Cardiac muscle cell (in vitro differentiated cells and primary cell): ENCODE measurements around the gene TMEM151A. TPM values are rescaled to one million over a fixed set of nuclear protein-coding genes. Genes with fewer than 3 reads are reported as not detected.

Experiments used
- DNase-seq, 2 donors: peaks; one replicate each; pipeline versions ENCODE4 v3.0.0 to v3.0.0-alpha.2; 2010 to 2017; ENCODE audit warnings: low read depth in 1 of 2, low spot score in 1 of 2
- H3K27ac ChIP-seq: fragments of 200-600 bp; sonication (generic); 2 replicates; pipeline ENCODE4 v1.5.1; 2016
- H3K27me3 ChIP-seq: fragments of 200-600 bp; sonication (generic); 2 replicates; pipeline ENCODE4 v1.6.0; 2016; ENCODE audit warnings: control low read depth
- H3K36me3 ChIP-seq: fragments of 200-600 bp; sonication (generic); 2 replicates; pipeline ENCODE4 v1.5.1; 2016; ENCODE audit warnings: control low read depth
- H3K4me1 ChIP-seq: fragments of 200-600 bp; sonication (generic); 2 replicates; pipeline ENCODE4 v1.8.1; 2017; ENCODE audit warnings: low read depth, mild to moderate bottlenecking, mixed run types
- H3K4me3 ChIP-seq: fragments of 200-600 bp; sonication (generic); 2 replicates; pipeline ENCODE4 v1.5.1; 2016; ENCODE audit warnings: mild to moderate bottlenecking
- H3K9me3 ChIP-seq: fragments of 200-600 bp; sonication (generic); 2 replicates; pipeline ENCODE4 v1.5.1; 2017; ENCODE audit warnings: low read depth, mild to moderate bottlenecking, control low read depth
- polyA plus RNA-seq: library from polyadenylated mRNA; unstranded; fragments of >200 nt; fragmentation: Nextera tagmentation; extraction: Ambion mirVana; gene quantifications from 2 replicates; pipeline ENCODE4 v1.2.1, GENCODE V29; 2016
- total RNA-seq: library from RNA; depleted of rRNA; stranded (reverse); fragments of >200 nt; gene quantifications from 2 replicates; pipeline ENCODE4 v1.2.3, GENCODE V29; 2016
- TF ChIP-seq, protein P1 (sequence below): IDR thresholded peaks from 2 replicates; pipeline ENCODE4 v1.5.1; 2012; ENCODE audit warnings: low read depth, mild to moderate bottlenecking, low read length

The TMEM151A gene
- total and polyA plus RNA-seq, 2 experiments from 2014 or later = 2.0 to 2.6 TPM

DNA sequence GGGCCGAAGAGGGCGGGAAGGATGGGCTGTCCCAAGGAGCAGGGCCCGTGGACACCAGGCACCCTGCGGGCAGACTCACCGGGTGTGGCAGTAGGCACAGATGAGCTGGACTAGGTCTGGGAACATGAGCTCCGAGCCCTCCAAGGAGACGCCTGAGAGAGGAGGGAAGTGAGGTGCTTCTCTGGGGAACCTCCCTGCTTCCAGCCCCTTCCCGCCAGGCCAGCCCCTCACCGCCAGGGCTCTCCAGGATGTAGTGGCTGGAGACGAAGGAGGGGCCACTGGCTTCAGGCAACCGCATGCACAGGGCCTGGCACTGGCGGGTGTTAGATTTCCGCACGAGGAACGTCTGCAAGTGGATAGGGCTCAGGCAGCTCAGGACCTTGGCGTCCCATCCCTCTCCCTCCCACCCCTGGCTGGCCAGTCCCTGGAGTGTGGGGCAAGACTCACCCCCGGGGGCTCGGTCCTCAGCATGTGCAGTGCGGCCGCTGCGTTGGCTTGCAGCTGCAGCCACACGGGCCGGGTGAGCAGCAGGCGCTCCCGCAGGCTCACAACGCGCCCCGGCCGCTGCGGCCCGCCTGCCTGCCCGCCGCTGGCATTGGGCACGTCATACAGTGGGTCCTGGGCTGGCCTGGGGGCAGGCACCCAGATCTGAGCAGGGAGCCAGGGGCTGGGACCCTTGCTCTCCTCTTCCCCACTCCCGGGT is 44.0 kb downstream of the TMEM151A start:
- DNase-seq = peak; percentile 45 to 77
- Histone ChIP-seq H3K27me3 (no peaks in the 10 kb centered on the region), H3K4me1 (peaks cover 10% of the 10 kb centered on the region), H3K4me3 (peak overlapping the region; percentile 31), H3K36me3 (peaks cover 4% of the 10 kb centered on the region), H3K27ac (no peak overlapping the region), H3K9me3 (no peaks in the 10 kb centered on the region)
- TF ChIP-seq, protein P1, sequence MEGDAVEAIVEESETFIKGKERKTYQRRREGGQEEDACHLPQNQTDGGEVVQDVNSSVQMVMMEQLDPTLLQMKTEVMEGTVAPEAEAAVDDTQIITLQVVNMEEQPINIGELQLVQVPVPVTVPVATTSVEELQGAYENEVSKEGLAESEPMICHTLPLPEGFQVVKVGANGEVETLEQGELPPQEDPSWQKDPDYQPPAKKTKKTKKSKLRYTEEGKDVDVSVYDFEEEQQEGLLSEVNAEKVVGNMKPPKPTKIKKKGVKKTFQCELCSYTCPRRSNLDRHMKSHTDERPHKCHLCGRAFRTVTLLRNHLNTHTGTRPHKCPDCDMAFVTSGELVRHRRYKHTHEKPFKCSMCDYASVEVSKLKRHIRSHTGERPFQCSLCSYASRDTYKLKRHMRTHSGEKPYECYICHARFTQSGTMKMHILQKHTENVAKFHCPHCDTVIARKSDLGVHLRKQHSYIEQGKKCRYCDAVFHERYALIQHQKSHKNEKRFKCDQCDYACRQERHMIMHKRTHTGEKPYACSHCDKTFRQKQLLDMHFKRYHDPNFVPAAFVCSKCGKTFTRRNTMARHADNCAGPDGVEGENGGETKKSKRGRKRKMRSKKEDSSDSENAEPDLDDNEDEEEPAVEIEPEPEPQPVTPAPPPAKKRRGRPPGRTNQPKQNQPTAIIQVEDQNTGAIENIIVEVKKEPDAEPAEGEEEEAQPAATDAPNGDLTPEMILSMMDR = no peak

DNA sequence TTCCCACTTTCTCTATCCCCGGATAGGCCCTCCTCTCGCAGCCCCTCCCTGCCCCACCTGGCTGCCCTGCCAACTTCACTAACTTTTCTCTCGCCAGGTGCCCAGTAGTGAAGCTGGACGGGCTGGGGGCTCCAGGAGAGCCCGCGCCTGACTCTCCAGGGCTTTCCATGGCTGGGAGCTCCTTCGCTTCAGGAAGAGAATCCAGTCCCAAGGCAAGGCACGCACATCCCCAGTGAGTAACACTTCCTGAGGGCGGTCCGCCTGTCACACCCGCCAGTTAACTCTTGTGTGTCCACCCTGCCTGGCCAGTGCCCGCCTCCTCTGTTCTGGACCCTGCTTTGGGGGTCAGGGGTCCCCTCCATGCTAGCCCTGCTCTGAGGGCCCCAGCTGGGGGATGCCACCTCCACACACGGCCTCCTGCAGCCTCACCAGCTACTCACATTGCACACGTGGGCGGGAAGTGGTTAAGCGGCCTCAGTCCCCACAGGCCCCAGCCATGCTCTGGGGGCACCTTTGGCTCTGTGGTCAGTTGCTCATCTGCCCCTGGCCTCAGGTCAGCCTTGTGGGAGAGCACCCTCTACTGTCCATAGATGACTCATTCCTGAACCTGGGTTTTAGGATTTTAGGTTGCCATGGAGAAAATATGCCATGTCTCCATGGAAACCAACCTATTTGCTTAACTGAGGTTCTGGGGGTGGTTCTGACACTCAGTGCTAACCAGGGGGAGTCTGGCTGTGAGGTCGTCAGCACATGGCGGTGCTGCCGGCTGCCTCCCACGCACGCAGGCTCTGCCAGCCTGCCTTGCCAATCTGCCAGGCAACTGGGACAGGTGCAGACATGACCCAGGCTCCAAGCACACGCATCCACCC is 44.8 kb downstream of the TMEM151A start, which contains the start of gene RIN1:
TSS of gene RIN1 (minus strand) at position 201 of the 869 bp plus-strand sequence. CDS start at position 169, 32 bp downstream.
- H3K27ac ChIP-seq = peak within 1 kb of the TSS; percentile 14
- H3K27me3 ChIP-seq = no peaks in the 10 kb centered on the region
- peak; percentile 58 to 96 for DNase-seq
- TF ChIP-seq, protein P1 = peak; percentile 45
- peaks cover 12% of the 10 kb centered on the region for H3K36me3 ChIP-seq
- H3K4me3 ChIP-seq = peak within 1 kb of the TSS; percentile 31
- H3K4me1 ChIP-seq = peaks cover 10% of the 10 kb centered on the region
- H3K9me3 ChIP-seq = no peaks in the 10 kb centered on the region

GRCh38 chr11:66337103-66337899 is 45.6 kb downstream of the TMEM151A start:
- H3K4me1 ChIP-seq = peaks cover 4% of the 10 kb centered on the region
- no peak for DNase-seq
- no peaks in the 10 kb centered on the region for H3K9me3 ChIP-seq
- H3K4me3 ChIP-seq = no peak overlapping the region
- peak overlapping the region; percentile 14 for H3K27ac ChIP-seq
- H3K36me3 ChIP-seq = peaks cover 12% of the 10 kb centered on the region
- TF ChIP-seq, protein P1 = no peak
- no peaks in the 10 kb centered on the region for H3K27me3 ChIP-seq

DNA sequence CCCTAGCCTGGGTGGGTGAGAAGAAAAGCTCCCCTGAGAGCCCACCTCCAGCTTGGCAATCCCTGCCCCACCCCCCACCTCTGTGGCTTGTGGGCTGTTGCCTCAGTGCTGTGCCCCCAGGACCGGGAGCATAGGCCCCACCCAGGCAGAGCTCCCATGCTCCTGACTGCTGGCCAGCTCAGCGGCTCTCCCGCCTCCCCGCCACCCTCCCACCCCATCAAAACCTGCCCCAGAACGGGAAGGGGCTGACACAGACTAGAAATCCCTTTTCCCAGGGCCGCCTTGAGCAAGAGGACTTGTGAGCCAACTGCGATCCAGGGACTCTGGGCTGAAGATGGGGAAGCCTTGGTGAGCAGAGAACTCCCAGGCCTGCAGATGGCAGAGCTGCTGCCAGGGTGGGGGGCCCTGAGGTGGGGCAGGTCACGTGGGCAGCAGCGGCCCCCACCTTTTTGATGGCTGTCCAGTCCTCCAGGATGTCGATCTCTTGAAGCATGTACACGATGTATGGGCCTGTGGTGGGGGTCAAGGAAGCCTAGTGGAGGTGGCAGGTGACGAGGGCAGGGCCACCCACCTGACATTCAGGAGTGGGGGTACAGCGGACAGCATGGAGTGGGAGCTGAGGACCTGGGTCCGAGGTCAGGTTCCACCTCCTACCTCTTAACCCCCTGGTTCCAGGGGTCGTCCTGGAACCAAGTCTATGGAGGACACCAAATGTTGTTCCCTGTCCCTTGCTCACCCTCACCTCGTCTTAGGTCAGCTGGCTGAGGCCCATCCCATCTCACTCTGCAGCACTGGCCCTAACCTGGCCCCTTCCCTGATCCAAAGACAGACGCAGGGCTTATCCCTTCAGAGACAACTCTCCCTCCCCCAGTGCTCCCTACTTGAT is 46.8 kb downstream of the TMEM151A start:
- Histone ChIP-seq H3K4me1 (peaks cover 4% of the 10 kb centered on the region), H3K36me3 (peaks cover 12% of the 10 kb centered on the region), H3K9me3 (no peaks in the 10 kb centered on the region), H3K4me3 (no peak overlapping the region), H3K27me3 (no peaks in the 10 kb centered on the region), H3K27ac (no peak overlapping the region)
- no peak for DNase-seq
- TF ChIP-seq, protein P1 = no peak
